ENCODE measurements around the gene LRRC72. TPM values are rescaled to one million over a fixed set of nuclear protein-coding genes. Genes with fewer than 3 reads are reported as not detected.

Gene LRRC72
- total and polyA plus RNA-seq, 2 donors (not counting 1 experiment from before 2014, with no cell fraction given): not detected

GRCh38 chr7:16509829-16510228 lies 16.8 kb upstream of the LRRC72 start:
- Histone ChIP-seq H3K4me3 (replicated peaks in 1 of 4; ENCODE audit: control extremely low read depth in 1 of 4, insufficient read depth in 1 of 4, low read depth in 3 of 4, low read length in 4 of 4) (no peak overlapping the region), H3K27me3 (ENCODE audit: control insufficient read depth, insufficient read depth, low read length) (no peaks in the 10 kb centered on the region), H3K4me1 (ENCODE audit: control insufficient read depth, extremely low read depth, insufficient read depth, low read length) (no peaks in the 10 kb centered on the region), H3K4me2 (ENCODE audit: extremely low read depth, insufficient read depth, low read length) (no peak overlapping the region), H3K36me3 (ENCODE audit: control insufficient read depth, insufficient read depth, low read length) (no peaks in the 10 kb centered on the region), H4K20me1 (ENCODE audit: control insufficient read depth, extremely low read depth, insufficient read depth, low read length) (no peaks in the 10 kb centered on the region), H2AFZ (ENCODE audit: low read length) (no peak overlapping the region), H3K27ac (ENCODE audit: insufficient read depth, low read length) (no peak overlapping the region), H3K9ac (ENCODE audit: insufficient read depth, low read length) (no peak overlapping the region), H3K9me3 (ENCODE audit: control insufficient read depth, insufficient read depth, low read depth, low read length) (no peaks in the 10 kb centered on the region), H3K79me2 (ENCODE audit: control insufficient read depth, insufficient read depth, low read length) (no peaks in the 10 kb centered on the region)
- TF ChIP-seq EZH2 (IDR thresholded peaks at IDR 0.05; ENCODE audit: low read length, missing control alignments) (no peak), CTCF (conservative IDR thresholded peaks at IDR 0.05 in 1 of 2, IDR thresholded peaks at IDR 0.05 in 1 of 2; ENCODE audit: low read depth in 1 of 2, low read length in 2 of 2) (no peak)
- DNase-seq (ENCODE audit: low read depth in 2 of 2): no peak

- Histone ChIP-seq H3K9ac (ENCODE audit: insufficient read depth, low read length) (no peak overlapping the region), H3K36me3 (ENCODE audit: control insufficient read depth, insufficient read depth, low read length) (no peaks in the 10 kb centered on the region), H3K9me3 (ENCODE audit: control insufficient read depth, insufficient read depth, low read depth, low read length) (no peaks in the 10 kb centered on the region), H3K79me2 (ENCODE audit: control insufficient read depth, insufficient read depth, low read length) (no peaks in the 10 kb centered on the region), H3K4me2 (ENCODE audit: extremely low read depth, insufficient read depth, low read length) (no peak overlapping the region), H3K27me3 (ENCODE audit: control insufficient read depth, insufficient read depth, low read length) (no peaks in the 10 kb centered on the region), H3K4me3 (replicated peaks in 1 of 4; ENCODE audit: control extremely low read depth in 1 of 4, insufficient read depth in 1 of 4, low read depth in 3 of 4, low read length in 4 of 4) (no peak overlapping the region), H3K27ac (ENCODE audit: insufficient read depth, low read length) (no peak overlapping the region), H2AFZ (ENCODE audit: low read length) (no peak overlapping the region), H3K4me1 (ENCODE audit: control insufficient read depth, extremely low read depth, insufficient read depth, low read length) (no peaks in the 10 kb centered on the region), H4K20me1 (ENCODE audit: control insufficient read depth, extremely low read depth, insufficient read depth, low read length) (no peaks in the 10 kb centered on the region)
- DNase-seq (ENCODE audit: low read depth in 2 of 2): no peak
- no peak for TF ChIP-seq EZH2 (IDR thresholded peaks at IDR 0.05; ENCODE audit: low read length, missing control alignments)
- TF ChIP-seq CTCF (conservative IDR thresholded peaks at IDR 0.05 in 1 of 2, IDR thresholded peaks at IDR 0.05 in 1 of 2; ENCODE audit: low read depth in 1 of 2, low read length in 2 of 2): no peak
These were observed 15.3 kb upstream of the LRRC72 start for GRCh38 chr7:16511314-16511713.

DNA sequence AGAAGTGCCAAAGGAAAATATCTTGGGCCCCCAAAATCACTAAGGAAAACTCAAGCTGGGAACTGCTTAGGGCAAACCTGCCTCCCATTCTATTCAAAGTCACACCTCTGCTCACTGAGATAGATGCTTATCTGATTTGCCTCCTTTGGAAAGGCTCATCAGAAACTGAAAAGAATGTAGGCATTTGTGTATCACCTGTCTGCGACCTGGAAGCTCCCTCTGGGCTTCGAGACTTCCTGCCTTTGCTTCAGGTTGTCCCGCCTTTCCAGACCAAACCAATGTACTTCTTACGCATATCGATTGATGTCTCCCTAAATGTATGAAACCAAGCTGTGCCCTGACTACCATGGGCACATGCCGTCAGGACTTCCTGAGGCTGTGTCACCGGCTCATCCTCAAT lies 14.5 kb upstream of the LRRC72 start:
- no peak overlapping the region for H3K27ac ChIP-seq (ENCODE audit: insufficient read depth, low read length)
- no peaks in the 10 kb centered on the region for H3K9me3 ChIP-seq (ENCODE audit: control insufficient read depth, insufficient read depth, low read depth, low read length)
- DNase-seq (ENCODE audit: low read depth in 2 of 2): no peak
- no peak overlapping the region for H3K4me3 ChIP-seq (replicated peaks in 1 of 4; ENCODE audit: control extremely low read depth in 1 of 4, insufficient read depth in 1 of 4, low read depth in 3 of 4, low read length in 4 of 4)
- no peak overlapping the region for H3K9ac ChIP-seq (ENCODE audit: insufficient read depth, low read length)
- H3K27me3 ChIP-seq (ENCODE audit: control insufficient read depth, insufficient read depth, low read length): no peaks in the 10 kb centered on the region
- no peaks in the 10 kb centered on the region for H3K4me1 ChIP-seq (ENCODE audit: control insufficient read depth, extremely low read depth, insufficient read depth, low read length)
- no peaks in the 10 kb centered on the region for H3K36me3 ChIP-seq (ENCODE audit: control insufficient read depth, insufficient read depth, low read length)
- H3K79me2 ChIP-seq (ENCODE audit: control insufficient read depth, insufficient read depth, low read length): no peaks in the 10 kb centered on the region
- TF ChIP-seq EZH2 (IDR thresholded peaks at IDR 0.05; ENCODE audit: low read length, missing control alignments) (no peak), CTCF (conservative IDR thresholded peaks at IDR 0.05 in 1 of 2, IDR thresholded peaks at IDR 0.05 in 1 of 2; ENCODE audit: low read depth in 1 of 2, low read length in 2 of 2) (no peak)
- no peak overlapping the region for H2AFZ ChIP-seq (ENCODE audit: low read length)
- H3K4me2 ChIP-seq (ENCODE audit: extremely low read depth, insufficient read depth, low read length): no peak overlapping the region
- H4K20me1 ChIP-seq (ENCODE audit: control insufficient read depth, extremely low read depth, insufficient read depth, low read length): no peaks in the 10 kb centered on the region

All from fibroblast of lung (primary cell).